IPS-18a (cell line): ENCODE data around the gene KIF2C.

Experiments
- H3K27ac ChIP-seq: one replicate; pipeline ENCODE4 v1.5.1; 2013; ENCODE audit warnings: low read length
- H3K27me3 ChIP-seq: one replicate; pipeline ENCODE4 v1.6.1; 2013; ENCODE audit warnings: mild to moderate bottlenecking, low read length; ENCODE audit not compliant: control insufficient read depth, insufficient read depth
- H3K36me3 ChIP-seq: one replicate; pipeline ENCODE4 v1.6.1; 2013; ENCODE audit warnings: low read depth, low read length; ENCODE audit not compliant: control insufficient read depth
- H3K4me1 ChIP-seq: one replicate; pipeline ENCODE4 v1.6.1; 2013; ENCODE audit warnings: low read depth, low read length; ENCODE audit not compliant: control insufficient read depth
- H3K4me3 ChIP-seq: one replicate; pipeline ENCODE4 v1.5.1; 2013; ENCODE audit warnings: low read length
- H3K9ac ChIP-seq: one replicate; pipeline ENCODE4 v1.6.1; 2013; ENCODE audit warnings: mild to moderate bottlenecking, low read length, moderate library complexity
- H3K9me3 ChIP-seq: one replicate; pipeline ENCODE4 v1.6.1; 2013; ENCODE audit warnings: low read depth, low read length; ENCODE audit not compliant: control insufficient read depth

KIF2C gene

DNA sequence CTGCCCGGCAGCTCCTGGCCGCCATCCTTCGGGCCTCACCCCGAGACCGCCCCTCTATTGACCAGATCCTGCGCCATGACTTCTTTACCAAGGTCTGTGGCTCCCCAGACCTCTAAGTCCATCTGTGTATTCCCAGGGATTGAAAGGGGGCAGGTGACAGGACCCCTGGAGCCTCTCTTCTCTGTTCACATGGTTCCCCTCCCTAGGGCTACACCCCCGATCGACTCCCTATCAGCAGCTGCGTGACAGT is 63.4 kb downstream of the KIF2C start:
- Histone ChIP-seq H3K27ac (no peak overlapping the region), H3K4me3 (no peak overlapping the region), H3K4me1 (peaks cover 12% of the 10 kb centered on the region), H3K27me3 (peaks cover 5% of the 10 kb centered on the region), H3K36me3 (peaks cover 9% of the 10 kb centered on the region), H3K9me3 (no peaks in the 10 kb centered on the region), H3K9ac (no peak overlapping the region)

- no peak overlapping the region for H3K9ac ChIP-seq
- H3K36me3 ChIP-seq: peaks cover 9% of the 10 kb centered on the region
- H3K4me3 ChIP-seq: no peak overlapping the region
- H3K9me3 ChIP-seq: no peaks in the 10 kb centered on the region
- no peak overlapping the region for H3K27ac ChIP-seq
- peaks cover 5% of the 10 kb centered on the region for H3K27me3 ChIP-seq
- peaks cover 16% of the 10 kb centered on the region for H3K4me1 ChIP-seq
These were observed 63.9 kb downstream of the KIF2C start for GRCh38 chr1:44803312-44804095.

DNA sequence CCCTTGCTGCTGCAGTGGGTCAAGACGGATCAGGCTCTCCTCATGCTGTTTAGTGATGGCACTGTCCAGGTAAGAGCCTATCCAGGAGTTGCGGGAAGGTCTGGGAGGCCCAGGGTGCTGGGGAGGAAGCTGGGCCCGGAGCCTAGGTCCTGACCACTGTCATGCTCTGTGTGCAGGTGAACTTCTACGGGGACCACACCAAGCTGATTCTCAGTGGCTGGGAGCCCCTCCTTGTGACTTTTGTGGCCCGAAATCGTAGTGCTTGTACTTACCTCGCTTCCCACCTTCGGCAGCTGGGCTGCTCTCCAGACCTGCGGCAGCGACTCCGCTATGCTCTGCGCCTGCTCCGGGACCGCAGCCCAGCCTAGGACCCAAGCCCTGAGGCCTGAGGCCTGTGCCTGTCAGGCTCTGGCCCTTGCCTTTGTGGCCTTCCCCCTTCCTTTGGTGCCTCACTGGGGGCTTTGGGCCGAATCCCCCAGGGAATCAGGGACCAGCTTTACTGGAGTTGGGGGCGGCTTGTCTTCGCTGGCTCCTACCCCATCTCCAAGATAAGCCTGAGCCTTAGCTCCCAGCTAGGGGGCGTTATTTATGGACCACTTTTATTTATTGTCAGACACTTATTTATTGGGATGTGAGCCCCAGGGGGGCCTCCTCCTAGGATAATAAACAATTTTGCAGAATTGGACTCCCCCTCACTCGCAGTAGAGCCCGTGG is 65.8 kb downstream of the KIF2C start:
- Histone ChIP-seq H3K9ac (no peak overlapping the region), H3K9me3 (no peaks in the 10 kb centered on the region), H3K27ac (no peak overlapping the region), H3K27me3 (peaks cover 5% of the 10 kb centered on the region), H3K36me3 (peaks cover 9% of the 10 kb centered on the region), H3K4me1 (peaks cover 28% of the 10 kb centered on the region), H3K4me3 (no peak overlapping the region)

DNA sequence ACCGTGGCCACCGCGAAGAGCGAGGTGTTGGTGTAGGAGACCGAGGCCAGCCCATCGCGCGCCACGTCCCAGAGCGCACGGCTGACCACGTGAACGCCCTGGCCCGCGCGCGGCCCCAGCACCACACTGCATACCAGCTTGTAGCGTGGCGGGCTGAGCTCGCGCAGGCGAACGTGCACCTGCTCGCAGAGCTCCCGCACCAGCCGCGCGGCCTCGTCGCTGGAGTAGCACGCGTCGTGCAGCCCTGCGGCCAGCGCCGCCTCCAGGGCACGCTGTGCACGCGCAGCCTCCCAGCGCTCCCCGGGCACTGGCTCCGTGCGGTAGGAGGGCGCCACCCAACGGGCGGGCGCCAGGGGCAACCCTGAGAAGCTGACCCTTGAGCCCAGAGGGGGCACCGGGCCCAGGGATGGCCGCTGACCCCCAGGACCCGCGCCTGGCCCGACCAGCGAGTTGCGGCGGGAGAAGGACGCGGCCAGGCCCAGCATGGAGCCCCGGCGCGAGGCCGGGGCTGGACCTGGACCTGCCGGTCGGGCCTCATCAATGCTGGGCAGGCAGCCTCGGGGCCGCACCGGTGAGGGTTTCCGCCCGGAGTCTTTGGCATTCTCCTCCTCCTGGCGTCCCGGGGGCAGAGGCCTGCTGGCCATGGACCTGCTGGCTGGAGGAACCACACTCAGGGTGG is 66.5 kb downstream of the KIF2C start:
- Histone ChIP-seq H3K27me3 (no peaks in the 10 kb centered on the region), H3K27ac (no peak overlapping the region), H3K4me3 (no peak overlapping the region), H3K4me1 (peaks cover 28% of the 10 kb centered on the region), H3K9me3 (no peaks in the 10 kb centered on the region), H3K36me3 (peaks cover 9% of the 10 kb centered on the region), H3K9ac (peak overlapping the region; percentile 75)

GRCh38 chr1:44806704-44807363 is 67.2 kb downstream of the KIF2C start, which contains the start of gene DYNLT4:
Gene DYNLT4 (minus strand): TSS chr1:44807351. CDS start chr1:44806668, 683 bp downstream.
- peak within 1 kb of the TSS; percentile 75 for H3K9ac ChIP-seq
- H3K27ac ChIP-seq: peak within 1 kb of the TSS; percentile 88
- H3K4me1 ChIP-seq: peaks cover 28% of the 10 kb centered on the region
- H3K9me3 ChIP-seq: no peaks in the 10 kb centered on the region
- no peaks in the 10 kb centered on the region for H3K27me3 ChIP-seq
- peaks cover 9% of the 10 kb centered on the region for H3K36me3 ChIP-seq
- H3K4me3 ChIP-seq: peak within 1 kb of the TSS; percentile 37

DNA sequence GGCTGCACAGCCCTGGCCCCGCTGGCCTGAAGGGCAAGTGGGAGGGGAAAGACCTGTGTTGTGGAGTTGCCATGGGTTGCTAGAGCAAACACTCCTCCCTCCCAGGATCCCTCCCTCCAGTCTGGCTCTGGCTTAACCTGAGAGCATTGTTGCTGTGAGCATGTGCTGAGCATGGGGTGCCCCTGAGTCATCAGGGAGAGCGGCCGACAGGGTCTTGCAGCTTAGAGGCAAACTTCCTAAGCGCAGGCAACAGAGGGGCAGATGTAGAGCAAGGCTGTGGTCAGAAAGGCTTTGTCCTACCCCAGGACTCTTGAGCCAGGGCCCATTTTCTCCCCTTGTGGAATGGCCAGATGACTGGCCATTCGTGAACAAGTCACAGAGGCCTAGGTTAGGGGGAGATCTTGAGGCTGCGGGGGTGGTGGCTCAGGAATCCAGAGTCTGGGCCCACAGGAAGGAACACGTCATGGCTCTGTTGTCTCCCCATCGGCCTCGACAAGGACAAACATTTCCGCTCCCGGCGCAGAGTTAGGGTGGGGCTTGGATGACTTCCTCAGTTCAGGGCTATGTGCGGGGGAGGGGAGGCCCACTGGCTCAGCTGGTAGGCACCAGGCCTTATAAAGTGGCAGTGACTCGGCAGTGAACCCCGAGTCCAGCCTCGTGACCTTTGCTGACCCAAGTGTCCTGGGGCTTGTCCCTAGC is 67.9 kb downstream of the KIF2C start:
- H3K9ac ChIP-seq: peak overlapping the region; percentile 75
- peak overlapping the region; percentile 37 for H3K4me3 ChIP-seq
- peaks cover 9% of the 10 kb centered on the region for H3K36me3 ChIP-seq
- no peaks in the 10 kb centered on the region for H3K9me3 ChIP-seq
- H3K4me1 ChIP-seq: peaks cover 28% of the 10 kb centered on the region
- H3K27me3 ChIP-seq: no peaks in the 10 kb centered on the region
- H3K27ac ChIP-seq: peak overlapping the region; percentile 88

- peaks cover 28% of the 10 kb centered on the region for H3K4me1 ChIP-seq
- H3K27me3 ChIP-seq: no peaks in the 10 kb centered on the region
- H3K36me3 ChIP-seq: peaks cover 4% of the 10 kb centered on the region
- peak within 1 kb of the TSS; percentile 75 for H3K9ac ChIP-seq
- no peaks in the 10 kb centered on the region for H3K9me3 ChIP-seq
- peak within 1 kb of the TSS; percentile 88 for H3K27ac ChIP-seq
- peak within 1 kb of the TSS; percentile 37 for H3K4me3 ChIP-seq
These were observed 68.7 kb downstream of the KIF2C start, which contains the start of gene BTBD19 for GRCh38 chr1:44808063-44808937. Gene BTBD19 (plus strand): TSS chr1:44808523. CDS start chr1:44808821, 298 bp downstream.

DNA sequence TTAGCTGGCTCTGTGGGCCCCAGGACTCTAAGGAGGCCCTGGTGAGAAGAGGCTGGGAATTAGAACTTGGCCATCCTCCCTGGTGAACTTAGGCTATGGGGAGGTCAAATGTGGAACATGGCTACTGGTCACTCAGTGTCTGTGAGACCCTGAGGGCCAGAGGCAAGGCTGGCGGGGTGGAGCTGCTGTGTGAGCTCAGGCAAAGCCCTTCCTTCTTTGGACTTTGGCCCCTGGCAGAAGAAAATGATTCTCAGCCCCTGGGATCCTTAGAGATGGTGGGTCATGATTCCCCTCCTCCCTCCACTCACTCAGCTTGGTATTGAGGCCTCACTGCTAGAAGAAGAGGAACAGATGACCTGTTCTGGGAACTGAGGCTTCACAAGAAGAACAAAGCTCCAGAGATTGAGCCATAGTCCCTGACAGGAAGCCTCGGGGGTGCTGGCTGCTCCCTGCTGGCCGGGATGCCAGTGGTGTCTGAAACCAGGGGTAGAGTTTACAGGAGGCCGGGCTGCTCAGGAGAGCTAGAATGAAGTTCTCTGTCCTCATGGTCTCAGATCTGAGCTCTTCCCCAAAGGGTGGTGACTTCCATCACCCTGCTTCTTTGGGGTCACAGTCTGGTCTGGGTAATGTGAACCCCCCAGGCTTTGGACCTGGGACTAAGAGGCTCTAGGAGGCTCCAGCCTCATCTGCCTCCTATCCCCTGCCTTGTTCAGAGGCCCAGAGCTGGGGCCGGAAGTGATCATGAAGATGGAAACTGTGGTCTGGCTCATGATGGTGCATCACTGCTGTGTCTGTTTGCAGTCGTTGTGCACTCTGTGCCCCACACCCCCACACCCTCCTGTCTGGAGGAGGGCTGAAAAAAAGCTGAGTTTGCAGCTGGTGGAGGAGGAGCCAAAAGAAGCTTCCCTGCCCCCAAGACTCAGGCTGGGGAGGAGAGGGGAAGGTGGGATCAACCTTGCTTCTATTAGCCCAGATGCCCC is 69.6 kb downstream of the KIF2C start:
- H3K4me1 ChIP-seq: peaks cover 28% of the 10 kb centered on the region
- no peaks in the 10 kb centered on the region for H3K9me3 ChIP-seq

DNA sequence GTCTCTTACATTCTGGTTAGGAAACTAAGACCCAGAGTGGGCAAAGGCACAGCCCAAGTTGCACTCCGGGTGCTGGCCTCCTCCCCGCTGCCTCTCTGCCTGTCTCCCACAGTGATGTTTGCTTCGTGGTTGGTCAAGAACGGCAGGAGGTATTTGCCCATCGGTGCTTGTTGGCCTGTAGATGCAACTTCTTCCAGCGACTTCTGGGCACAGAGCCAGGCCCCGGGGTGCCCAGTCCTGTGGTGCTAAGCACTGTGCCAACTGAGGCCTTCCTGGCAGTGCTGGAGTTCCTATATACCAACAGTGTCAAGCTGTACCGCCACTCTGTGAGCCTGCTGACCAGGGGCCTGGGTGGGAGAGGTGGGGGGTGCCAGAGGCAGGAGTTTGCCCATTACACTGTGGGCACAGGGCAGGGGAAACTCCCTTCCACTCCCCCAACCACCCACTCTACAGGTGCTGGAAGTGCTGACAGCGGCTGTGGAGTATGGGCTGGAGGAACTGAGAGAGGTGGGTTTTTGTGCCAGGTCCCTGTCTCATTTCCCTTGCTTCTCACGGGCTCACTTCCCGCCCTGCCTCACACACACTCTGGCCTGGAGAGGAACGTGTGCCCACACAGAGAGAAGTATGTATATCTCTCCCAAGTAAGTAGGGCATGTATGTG is 70.6 kb downstream of the KIF2C start:
- Histone ChIP-seq H3K36me3 (no peaks in the 10 kb centered on the region), H3K4me1 (peaks cover 28% of the 10 kb centered on the region), H3K9ac (no peak overlapping the region), H3K9me3 (no peaks in the 10 kb centered on the region), H3K27ac (no peak overlapping the region), H3K4me3 (no peak overlapping the region), H3K27me3 (no peaks in the 10 kb centered on the region)

More for the DNA sequence above, 69.6 kb downstream of the KIF2C start:
- peak overlapping the region; percentile 34 for H3K9ac ChIP-seq
- no peak overlapping the region for H3K27ac ChIP-seq
- no peaks in the 10 kb centered on the region for H3K36me3 ChIP-seq
- no peak overlapping the region for H3K4me3 ChIP-seq
- no peaks in the 10 kb centered on the region for H3K27me3 ChIP-seq
